Panc1 (cell line): ENCODE measurements around the gene USP40.

Experiments
- POLR2AphosphoS5 ChIP-seq: IDR thresholded peaks from 2 replicates; pipeline ENCODE4 v1.6.1; 2012; ENCODE audit warnings: mild to moderate bottlenecking, low read depth, low read length, moderate library complexity
- SIN3A ChIP-seq: IDR thresholded peaks from 2 replicates; pipeline ENCODE4 v1.6.1; 2012; ENCODE audit warnings: low read depth, mild to moderate bottlenecking, low read length, moderate library complexity, borderline replicate concordance; ENCODE audit not compliant: insufficient read depth
- TCF7L2 ChIP-seq: IDR thresholded peaks from 2 replicates; pipeline ENCODE4 v1.6.1; 2011; ENCODE audit warnings: mild to moderate bottlenecking, low read depth, low read length, inconsistent platforms
- TF ChIP-seq, protein P1 (sequence below): fragments of 450-650 bp; IDR thresholded peaks from 2 replicates; pipeline ENCODE4 v1.5.1; 2017; ENCODE audit warnings: mild to moderate bottlenecking
- TF ChIP-seq, protein P2 (sequence below), 2 experiments: IDR thresholded peaks; 2 replicates each; pipeline ENCODE4 v1.6.1; 2011 to 2012; ENCODE audit warnings: low read depth in 2 of 2, control low read depth in 1 of 2, low read length in 1 of 2, mild to moderate bottlenecking in 1 of 2, moderate library complexity in 1 of 2; ENCODE audit not compliant: insufficient read depth in 1 of 2

DNA sequence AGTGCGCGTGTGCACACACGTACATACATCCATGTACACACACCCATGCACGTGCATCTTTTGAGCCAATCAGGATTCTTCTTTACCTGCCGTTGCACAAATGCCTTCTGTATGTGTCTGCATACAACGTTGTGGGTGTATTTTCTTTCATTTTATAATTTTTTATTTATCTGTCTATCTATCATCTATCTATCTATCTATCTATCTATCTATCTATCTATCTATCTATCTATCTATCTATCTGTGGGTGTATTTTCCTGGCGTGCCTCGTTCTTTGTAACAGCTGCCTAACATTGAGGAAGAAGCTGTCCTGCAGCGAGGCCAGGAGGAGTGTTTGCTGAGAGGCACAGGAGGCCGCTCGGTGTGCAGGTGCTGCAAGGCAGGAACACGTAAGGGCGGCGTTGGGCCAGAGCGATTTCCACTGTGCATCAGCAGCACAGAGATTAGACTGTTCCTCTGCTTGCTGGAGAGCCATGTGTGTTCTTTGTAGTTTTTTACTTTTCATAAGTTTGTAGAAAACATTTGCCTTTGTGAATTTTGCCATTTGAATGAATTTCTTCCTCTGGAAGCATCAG, 127.9 kb downstream of the USP40 start:
- TF ChIP-seq TCF7L2 (no peak), POLR2AphosphoS5 (no peak), SIN3A (no peak)
- TF ChIP-seq, protein P1, sequence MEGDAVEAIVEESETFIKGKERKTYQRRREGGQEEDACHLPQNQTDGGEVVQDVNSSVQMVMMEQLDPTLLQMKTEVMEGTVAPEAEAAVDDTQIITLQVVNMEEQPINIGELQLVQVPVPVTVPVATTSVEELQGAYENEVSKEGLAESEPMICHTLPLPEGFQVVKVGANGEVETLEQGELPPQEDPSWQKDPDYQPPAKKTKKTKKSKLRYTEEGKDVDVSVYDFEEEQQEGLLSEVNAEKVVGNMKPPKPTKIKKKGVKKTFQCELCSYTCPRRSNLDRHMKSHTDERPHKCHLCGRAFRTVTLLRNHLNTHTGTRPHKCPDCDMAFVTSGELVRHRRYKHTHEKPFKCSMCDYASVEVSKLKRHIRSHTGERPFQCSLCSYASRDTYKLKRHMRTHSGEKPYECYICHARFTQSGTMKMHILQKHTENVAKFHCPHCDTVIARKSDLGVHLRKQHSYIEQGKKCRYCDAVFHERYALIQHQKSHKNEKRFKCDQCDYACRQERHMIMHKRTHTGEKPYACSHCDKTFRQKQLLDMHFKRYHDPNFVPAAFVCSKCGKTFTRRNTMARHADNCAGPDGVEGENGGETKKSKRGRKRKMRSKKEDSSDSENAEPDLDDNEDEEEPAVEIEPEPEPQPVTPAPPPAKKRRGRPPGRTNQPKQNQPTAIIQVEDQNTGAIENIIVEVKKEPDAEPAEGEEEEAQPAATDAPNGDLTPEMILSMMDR, result no peak
- TF ChIP-seq, protein P2, sequence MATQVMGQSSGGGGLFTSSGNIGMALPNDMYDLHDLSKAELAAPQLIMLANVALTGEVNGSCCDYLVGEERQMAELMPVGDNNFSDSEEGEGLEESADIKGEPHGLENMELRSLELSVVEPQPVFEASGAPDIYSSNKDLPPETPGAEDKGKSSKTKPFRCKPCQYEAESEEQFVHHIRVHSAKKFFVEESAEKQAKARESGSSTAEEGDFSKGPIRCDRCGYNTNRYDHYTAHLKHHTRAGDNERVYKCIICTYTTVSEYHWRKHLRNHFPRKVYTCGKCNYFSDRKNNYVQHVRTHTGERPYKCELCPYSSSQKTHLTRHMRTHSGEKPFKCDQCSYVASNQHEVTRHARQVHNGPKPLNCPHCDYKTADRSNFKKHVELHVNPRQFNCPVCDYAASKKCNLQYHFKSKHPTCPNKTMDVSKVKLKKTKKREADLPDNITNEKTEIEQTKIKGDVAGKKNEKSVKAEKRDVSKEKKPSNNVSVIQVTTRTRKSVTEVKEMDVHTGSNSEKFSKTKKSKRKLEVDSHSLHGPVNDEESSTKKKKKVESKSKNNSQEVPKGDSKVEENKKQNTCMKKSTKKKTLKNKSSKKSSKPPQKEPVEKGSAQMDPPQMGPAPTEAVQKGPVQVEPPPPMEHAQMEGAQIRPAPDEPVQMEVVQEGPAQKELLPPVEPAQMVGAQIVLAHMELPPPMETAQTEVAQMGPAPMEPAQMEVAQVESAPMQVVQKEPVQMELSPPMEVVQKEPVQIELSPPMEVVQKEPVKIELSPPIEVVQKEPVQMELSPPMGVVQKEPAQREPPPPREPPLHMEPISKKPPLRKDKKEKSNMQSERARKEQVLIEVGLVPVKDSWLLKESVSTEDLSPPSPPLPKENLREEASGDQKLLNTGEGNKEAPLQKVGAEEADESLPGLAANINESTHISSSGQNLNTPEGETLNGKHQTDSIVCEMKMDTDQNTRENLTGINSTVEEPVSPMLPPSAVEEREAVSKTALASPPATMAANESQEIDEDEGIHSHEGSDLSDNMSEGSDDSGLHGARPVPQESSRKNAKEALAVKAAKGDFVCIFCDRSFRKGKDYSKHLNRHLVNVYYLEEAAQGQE (IDR thresholded peaks at IDR 0.05; ENCODE audit: insufficient read depth in 1 of 2, low read depth in 2 of 2, low read length in 1 of 2), result no peak
